ENCODE measurements around the gene KAZN. TPM values are rescaled to one million over a fixed set of nuclear protein-coding genes. Genes with fewer than 3 reads are reported as not detected.

The KAZN gene
- total and polyA plus RNA-seq, 2 of the 8 experiments (the other 6 are each of a cell fraction or from before 2014, with no cell fraction given): 3.7 to 11.8 TPM

DNA sequence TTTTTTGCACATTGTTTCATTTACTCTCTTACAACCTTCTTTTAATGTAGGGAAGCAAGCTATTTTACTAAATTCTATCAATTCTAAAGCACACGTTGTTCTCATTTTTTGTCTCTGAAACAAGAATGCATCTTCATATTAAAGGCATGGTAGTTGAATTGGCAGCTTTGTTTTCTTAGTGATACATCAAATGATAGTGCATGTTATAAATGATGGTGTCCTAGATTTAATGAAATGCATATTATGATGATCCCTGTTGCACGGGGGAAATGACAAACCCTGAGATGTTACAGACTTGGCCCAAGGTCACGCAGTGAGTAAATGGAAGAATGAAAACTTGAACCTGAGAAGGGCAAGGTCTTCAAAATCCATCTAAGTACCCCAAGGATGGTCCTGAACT lies 213.1 kb downstream of the KAZN start:
- H3K79me1 ChIP-seq (ENCODE audit: low read depth, low read length): no peaks in the 10 kb centered on the region; the same call in 1 of the 2 replicates
- H2BK120ac ChIP-seq (replicated peaks; ENCODE audit: low read depth, low read length): no peak overlapping the region
- H3K4me3 ChIP-seq (ENCODE audit: extremely low read depth in 1 of 4, insufficient read depth in 2 of 4, low read depth in 3 of 4, low read length in 4 of 4): no peak overlapping the region
- H3K36me3 ChIP-seq (ENCODE audit: control insufficient read depth in 2 of 4, insufficient read depth in 4 of 4, low read length in 3 of 4): no peaks in the 10 kb centered on the region
- H3K18ac ChIP-seq (ENCODE audit: extremely low read depth, low read length): no peak overlapping the region
- no peaks in the 10 kb centered on the region; a peak in 1 of 7 replicates for H3K27me3 ChIP-seq (replicated peaks in 1 of 4; ENCODE audit: control insufficient read depth in 3 of 4, extremely low read depth in 1 of 4, insufficient read depth in 3 of 4, low read length in 3 of 4)
- H3K23me2 ChIP-seq (ENCODE audit: low read depth, low read length): no peaks in the 10 kb centered on the region
- no peaks in the 10 kb centered on the region for H4K20me1 ChIP-seq (replicated peaks in 1 of 2; ENCODE audit: control insufficient read depth in 1 of 2, insufficient read depth in 2 of 2, low read length in 2 of 2)
- H3K56ac ChIP-seq (replicated peaks; ENCODE audit: insufficient read length, low read depth, low read length): no peak overlapping the region
- ChIA-PET CTCF (ENCODE audit: partially characterized antibody) (interaction anchor here (0.8 to 3.4 kb wide), 5 partner anchors 31 to 376 kb away, joined by 3 to 7 read pairs (median 3); no protein-coding TSS in a partner anchor), POLR2A (ENCODE audit: partially characterized antibody) (no interaction called here)
- H3K9me3 ChIP-seq (ENCODE audit: insufficient read depth in 2 of 2, low read depth in 1 of 2, low read length in 1 of 2): peaks cover 13% of the 10 kb centered on the region in 2 experiments
- no peak overlapping the region for H4K91ac ChIP-seq (replicated peaks; ENCODE audit: insufficient read length, low read length)
- WGBS, 2 experiments (ENCODE audit: extremely low coverage in 1 of 2, insufficient coverage in 1 of 2, insufficient read length in 1 of 2, insufficient replicate concordance in 2 of 2, low coverage in 1 of 2, low lambda C conversion rate in 2 of 2, missing lambda C conversion rate in 1 of 2): 90% methylated on average over 3 of the region's 3 CpGs; no CpG with 5 or more reads in 1 of the 2 experiments
- H2AK5ac ChIP-seq (ENCODE audit: low read depth, low read length): no peak overlapping the region
- no peak overlapping the region for H4K8ac ChIP-seq (ENCODE audit: extremely low read depth, insufficient read depth, low read length)
- no peaks in the 10 kb centered on the region for H3K79me2 ChIP-seq (ENCODE audit: control insufficient read depth in 1 of 2, insufficient read depth in 2 of 2, low read length in 2 of 2)
- H3K23ac ChIP-seq (ENCODE audit: insufficient read length): no peak overlapping the region
- H3K4ac ChIP-seq (replicated peaks; ENCODE audit: insufficient read length, low read depth, low read length): no peak overlapping the region
- no peak overlapping the region for H2BK15ac ChIP-seq (ENCODE audit: low read length)
- no peak overlapping the region for H3K14ac ChIP-seq (ENCODE audit: insufficient read length)
- H3K4me1 ChIP-seq (replicated peaks in 1 of 4; ENCODE audit: control insufficient read depth in 3 of 4, insufficient read depth in 4 of 4, low read length in 3 of 4): peaks cover 0 to 3% (median 0%) of the 10 kb centered on the region in 4 experiments; a peak in 1 of 7 replicates
- H2BK5ac ChIP-seq (ENCODE audit: low read depth, low read length): no peak overlapping the region
- no peak overlapping the region for H2BK12ac ChIP-seq (ENCODE audit: low read depth, low read length)
- H2BK20ac ChIP-seq (ENCODE audit: low read length): no peak overlapping the region
- no peak for DNase-seq (ENCODE audit: low read depth in 1 of 2, low spot score in 2 of 2)
- H2AFZ ChIP-seq (ENCODE audit: low read length): no peak overlapping the region
- no peak for FAIRE-seq
- no peak overlapping the region for H3K4me2 ChIP-seq (ENCODE audit: insufficient read depth in 1 of 2, low read depth in 2 of 2, low read length in 2 of 2)
- H3K9ac ChIP-seq (replicated peaks in 1 of 4; ENCODE audit: extremely low read depth in 1 of 4, low read depth in 3 of 4, low read length in 3 of 4): no peak overlapping the region
- no peak overlapping the region for H4K5ac ChIP-seq (ENCODE audit: insufficient read length, low read depth, low read length)
- no peak overlapping the region for H3K27ac ChIP-seq (ENCODE audit: low read depth, low read length)
- no peak for TF ChIP-seq ATF3 (IDR thresholded peaks at IDR 0.05; ENCODE audit: insufficient read depth, low read depth, low read length)
- TF ChIP-seq RXRA (IDR thresholded peaks at IDR 0.05; ENCODE audit: insufficient read depth, low read depth, low read length): no peak
- TF ChIP-seq ZNF274 (IDR thresholded peaks at IDR 0.05; ENCODE audit: borderline replicate concordance, extremely low read depth, low read length): no peak
- TF ChIP-seq TAF7 (optimal IDR thresholded peaks at IDR 0.05; ENCODE audit: borderline replicate concordance, low read depth, low read length): no peak
- TF ChIP-seq NANOG (IDR thresholded peaks at IDR 0.05; ENCODE audit: insufficient read depth, low read depth, low read length, poor library complexity, severe bottlenecking): no peak
- TF ChIP-seq TAF1 (IDR thresholded peaks at IDR 0.05; ENCODE audit: low read depth, low read length): no peak
- TF ChIP-seq NRF1 (IDR thresholded peaks at IDR 0.05; ENCODE audit: low read depth, low read length): no peak
- no peak for TF ChIP-seq TEAD4 (IDR thresholded peaks at IDR 0.05; ENCODE audit: low read depth, low read length)
- TF ChIP-seq CBX8 (IDR thresholded peaks at IDR 0.05; ENCODE audit: borderline replicate concordance, low read depth, low read length): no peak
- TF ChIP-seq ATF2 (IDR thresholded peaks at IDR 0.05; ENCODE audit: low read length): no peak
- TF ChIP-seq SIX5 (IDR thresholded peaks at IDR 0.05; ENCODE audit: low read depth, low read length): no peak
